Panc1 (cell line): Measurements from ENCODE around the gene LDB2.

Source experiments
- POLR2AphosphoS5 ChIP-seq: IDR thresholded peaks from 2 replicates; pipeline ENCODE4 v1.6.1; 2012; ENCODE audit warnings: mild to moderate bottlenecking, low read depth, low read length, moderate library complexity
- REST ChIP-seq, 2 experiments: IDR thresholded peaks; 2 replicates each; pipeline ENCODE4 v1.6.1; 2011 to 2012; ENCODE audit warnings: low read depth in 2 of 2, control low read depth in 1 of 2, low read length in 1 of 2, mild to moderate bottlenecking in 1 of 2, moderate library complexity in 1 of 2; ENCODE audit not compliant: insufficient read depth in 1 of 2
- SIN3A ChIP-seq: IDR thresholded peaks from 2 replicates; pipeline ENCODE4 v1.6.1; 2012; ENCODE audit warnings: low read depth, mild to moderate bottlenecking, low read length, moderate library complexity, borderline replicate concordance; ENCODE audit not compliant: insufficient read depth
- TF ChIP-seq, protein P1 (sequence below): fragments of 450-650 bp; IDR thresholded peaks from 2 replicates; pipeline ENCODE4 v1.5.1; 2017; ENCODE audit warnings: mild to moderate bottlenecking

DNA sequence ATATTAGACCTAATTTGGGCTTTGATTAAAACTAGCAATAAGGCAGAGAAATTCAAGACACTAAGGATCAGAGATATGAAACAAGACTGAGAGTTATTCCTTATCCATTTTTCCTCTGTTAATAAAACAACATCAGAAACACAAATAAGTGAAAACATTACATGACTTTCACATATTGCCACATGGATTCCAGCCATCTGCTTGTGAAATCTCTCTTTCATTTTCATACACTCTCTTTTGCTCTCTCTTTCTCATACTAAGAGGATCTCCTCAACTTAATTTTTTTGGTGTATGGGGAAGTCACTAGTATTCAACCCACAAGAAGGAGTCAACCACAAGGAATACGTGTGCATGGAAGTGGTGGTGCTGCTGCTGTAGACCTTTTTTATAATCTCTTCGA is 183.0 kb downstream of the LDB2 start:
- TF ChIP-seq, protein P1, sequence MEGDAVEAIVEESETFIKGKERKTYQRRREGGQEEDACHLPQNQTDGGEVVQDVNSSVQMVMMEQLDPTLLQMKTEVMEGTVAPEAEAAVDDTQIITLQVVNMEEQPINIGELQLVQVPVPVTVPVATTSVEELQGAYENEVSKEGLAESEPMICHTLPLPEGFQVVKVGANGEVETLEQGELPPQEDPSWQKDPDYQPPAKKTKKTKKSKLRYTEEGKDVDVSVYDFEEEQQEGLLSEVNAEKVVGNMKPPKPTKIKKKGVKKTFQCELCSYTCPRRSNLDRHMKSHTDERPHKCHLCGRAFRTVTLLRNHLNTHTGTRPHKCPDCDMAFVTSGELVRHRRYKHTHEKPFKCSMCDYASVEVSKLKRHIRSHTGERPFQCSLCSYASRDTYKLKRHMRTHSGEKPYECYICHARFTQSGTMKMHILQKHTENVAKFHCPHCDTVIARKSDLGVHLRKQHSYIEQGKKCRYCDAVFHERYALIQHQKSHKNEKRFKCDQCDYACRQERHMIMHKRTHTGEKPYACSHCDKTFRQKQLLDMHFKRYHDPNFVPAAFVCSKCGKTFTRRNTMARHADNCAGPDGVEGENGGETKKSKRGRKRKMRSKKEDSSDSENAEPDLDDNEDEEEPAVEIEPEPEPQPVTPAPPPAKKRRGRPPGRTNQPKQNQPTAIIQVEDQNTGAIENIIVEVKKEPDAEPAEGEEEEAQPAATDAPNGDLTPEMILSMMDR = no peak
- TF ChIP-seq POLR2AphosphoS5 = no peak
- TF ChIP-seq REST (IDR thresholded peaks at IDR 0.05; ENCODE audit: insufficient read depth in 1 of 2, low read depth in 2 of 2, low read length in 1 of 2) = no peak
- no peak for TF ChIP-seq SIN3A
